Activated T-cell treated with anti-CD3 and anti-CD28 coated beads for 24 hours (primary cell): ENCODE results near the gene PTPN5.
"Not testable (repeated sequence)": the region's sequence is repeated elsewhere in the genome, so short reads cannot be mapped to it uniquely, and the experiment has no call there.

Experiments
- DNase-seq: peaks from one replicate; pipeline ENCODE4 v3.0.0-alpha.2; 2020; ENCODE audit warnings: low read depth

The PTPN5 gene

DNA sequence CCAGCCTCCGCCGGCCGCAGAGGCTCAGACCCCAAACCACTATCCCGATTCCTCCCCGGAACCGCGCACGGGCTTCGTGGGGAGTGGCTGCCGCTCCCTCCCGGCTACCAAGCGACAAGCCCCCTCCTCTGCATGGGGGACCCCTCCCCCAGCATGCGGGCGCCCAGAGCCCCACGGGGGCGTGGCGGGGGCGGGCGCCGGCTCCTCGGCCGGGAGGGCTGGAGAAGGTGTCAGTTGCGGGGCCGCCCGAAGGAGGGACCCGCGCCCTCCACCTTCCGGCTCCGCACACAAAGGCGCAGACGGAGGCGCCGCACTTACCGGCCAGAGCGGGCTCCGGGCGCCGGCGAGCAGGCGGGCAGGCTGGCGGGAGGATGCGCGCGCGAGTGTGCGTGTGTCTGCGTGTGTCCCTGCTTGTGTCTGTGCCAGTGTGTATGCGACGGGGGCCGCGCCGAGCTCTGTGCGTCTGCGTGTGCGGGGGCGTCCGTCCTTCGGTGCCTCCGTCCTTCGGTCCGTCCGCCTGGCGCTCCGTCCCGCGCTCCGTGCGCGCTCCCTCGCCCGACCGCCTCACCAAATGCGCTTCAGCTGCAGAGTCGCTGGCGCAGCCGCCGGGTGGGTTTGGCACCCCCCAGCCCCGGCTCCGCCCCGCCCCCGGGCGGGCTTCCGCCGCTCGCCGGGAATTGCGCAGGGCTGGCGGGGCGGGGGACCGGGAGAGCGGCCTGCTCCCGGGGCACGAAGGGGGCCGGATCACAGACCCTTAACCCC, at the start of gene PTPN5:
Gene PTPN5, minus strand, starts transcription at position 592 of the 762 bp plus-strand sequence. CDS start 19,840 bp downstream, outside the sequence.
- DNase-seq: no peak

DNA sequence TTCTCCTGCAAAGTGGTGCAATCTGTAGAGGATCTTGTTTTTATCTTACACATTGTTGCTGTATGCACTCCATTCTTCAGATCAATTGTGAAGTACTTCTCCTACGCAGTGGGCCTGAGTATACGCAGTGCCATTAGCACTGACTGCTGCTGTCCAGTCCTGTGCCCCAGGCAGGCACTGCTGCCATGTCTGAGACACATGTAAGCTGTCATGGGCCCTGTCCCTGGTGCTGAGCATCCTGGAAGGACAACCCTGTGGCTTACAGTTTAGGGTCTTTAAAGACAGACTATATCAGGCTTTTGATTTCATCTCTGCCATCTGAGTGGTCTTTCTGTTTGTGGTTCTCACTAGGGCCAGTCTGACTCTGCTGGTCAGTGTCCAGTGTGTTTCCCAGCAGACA, 44.8 kb upstream of the PTPN5 start:
- no peak for DNase-seq

GRCh38 chr11:18834754-18835466, 43.3 kb upstream of the PTPN5 start:
- no peak for DNase-seq

DNA sequence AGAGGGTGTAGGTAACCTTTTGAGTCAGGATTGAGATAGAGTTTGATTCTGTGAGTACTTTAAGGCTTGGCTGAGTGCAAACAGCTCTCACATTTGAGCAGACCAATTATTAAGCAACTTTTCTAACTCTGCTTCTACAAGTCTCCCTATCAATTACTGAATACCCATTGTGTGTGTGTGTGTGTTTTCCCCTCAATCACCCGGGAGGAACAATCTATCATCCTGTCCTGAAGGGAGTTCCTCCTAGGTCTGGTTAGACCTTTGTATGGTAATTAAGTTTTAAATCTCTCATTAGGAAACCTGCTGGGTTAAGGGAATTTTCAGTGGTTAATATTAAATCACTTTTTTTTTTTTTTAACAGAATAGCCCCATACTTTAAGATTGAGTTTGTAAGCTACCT, 28.6 kb upstream of the PTPN5 start:
- not testable (repeated sequence) for DNase-seq

DNA sequence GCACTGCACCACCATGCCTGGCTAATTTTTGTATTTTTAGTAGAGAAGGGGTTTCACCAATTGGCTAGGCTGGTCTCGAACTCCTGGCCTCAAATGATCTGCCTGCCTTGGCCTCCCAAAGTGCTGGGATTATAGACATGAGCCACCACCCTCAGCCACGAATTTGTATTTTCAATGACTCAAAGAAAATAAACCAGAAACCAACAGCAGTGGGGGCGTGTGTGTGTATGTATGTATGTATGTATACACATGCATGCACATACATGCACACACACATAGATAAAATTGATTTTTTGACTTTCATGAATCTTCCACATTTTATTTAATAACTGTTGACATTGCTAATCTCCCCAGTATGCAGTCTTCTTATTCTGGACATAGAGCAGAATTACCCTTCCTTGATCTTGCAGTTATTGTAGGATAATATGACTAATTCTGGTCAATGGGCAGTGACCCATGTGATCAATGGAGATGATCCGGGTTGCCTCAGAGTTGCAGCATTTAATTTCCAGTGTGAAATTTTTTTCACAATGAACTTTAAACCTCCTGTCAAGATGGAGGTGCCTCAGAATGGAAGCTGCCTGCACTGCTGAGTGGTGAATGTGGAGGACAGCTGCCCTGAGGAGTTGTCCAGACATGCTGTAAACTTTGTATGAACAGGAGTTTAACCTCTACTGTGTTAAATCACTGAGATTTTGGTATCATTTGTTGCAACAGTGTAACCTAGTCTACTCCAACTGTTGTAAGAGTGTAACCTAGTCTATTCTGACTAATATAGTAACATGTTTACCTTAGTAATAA, 12.8 kb upstream of the PTPN5 start:
- DNase-seq: no peak

DNA sequence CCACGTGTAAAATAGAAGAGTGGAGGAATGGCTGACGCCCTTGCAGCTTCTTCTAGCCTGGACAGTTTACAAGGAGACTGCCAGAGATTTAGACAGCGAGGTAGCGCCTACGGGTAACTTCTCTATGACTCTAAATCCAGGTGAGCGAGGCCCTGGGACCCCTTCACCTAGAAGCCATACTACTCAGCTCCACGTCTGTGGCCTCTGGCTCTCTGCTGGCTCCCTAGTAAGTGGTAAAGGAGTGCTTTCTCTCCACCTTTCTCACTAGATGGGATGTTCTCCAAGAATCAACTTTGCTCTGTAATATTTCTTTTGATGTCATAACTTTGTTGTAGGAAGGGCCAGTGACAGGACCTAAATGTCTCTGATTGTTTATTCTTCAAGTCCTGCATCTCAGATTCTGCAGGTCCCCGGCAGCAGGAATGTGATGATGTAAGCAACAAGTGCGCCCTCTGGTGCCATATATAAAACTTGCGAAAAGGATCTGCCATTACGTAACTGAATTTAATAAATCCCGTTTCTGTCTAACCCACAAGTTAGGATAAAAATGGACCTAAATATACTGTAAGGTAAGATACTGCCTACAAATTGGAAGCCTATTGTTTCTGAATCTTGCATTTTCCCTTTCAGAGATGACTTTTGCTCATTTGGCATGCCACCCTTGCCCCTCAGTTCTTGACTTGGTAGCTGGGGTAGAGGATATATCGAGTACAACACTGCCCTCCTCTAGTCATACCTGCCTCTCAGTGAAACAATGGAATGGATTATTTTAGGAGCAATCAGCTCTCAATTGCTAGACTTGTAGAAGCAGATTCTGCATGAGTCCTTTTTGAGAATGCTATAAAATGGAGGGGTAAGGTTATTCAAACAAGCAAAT, 11.0 kb upstream of the PTPN5 start:
- peak; percentile 27 for DNase-seq

DNA sequence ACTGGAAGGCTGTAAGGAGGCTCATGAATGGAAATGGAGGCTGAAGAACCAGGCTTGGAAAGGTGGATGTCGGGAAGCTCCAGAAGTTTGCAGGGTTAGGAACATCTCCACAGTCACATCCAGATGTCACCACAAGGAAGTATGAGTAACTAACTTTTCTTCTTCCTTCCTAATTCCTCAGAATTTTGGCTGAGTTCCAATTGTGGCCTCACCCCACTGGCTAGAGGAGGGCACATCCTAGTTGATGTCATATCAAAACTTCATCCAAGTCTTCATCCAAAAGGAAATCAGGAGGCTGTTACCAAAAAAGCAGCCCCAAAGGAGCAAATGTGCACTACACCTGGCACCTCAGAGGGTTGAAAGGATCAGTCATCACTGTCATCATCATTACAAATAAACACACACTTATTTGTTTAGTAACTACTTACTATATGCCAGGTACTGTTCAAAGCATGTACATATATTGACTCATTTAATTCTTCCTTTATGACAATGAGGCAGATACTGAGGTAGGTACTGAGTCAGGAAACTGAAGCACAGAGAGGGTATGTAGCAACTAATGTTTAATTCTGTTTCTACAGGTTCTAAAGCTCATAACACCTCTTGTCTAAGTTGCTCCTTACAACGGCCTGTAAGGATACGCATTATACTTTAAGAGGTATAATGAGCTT, 7.3 kb upstream of the PTPN5 start:
- no peak for DNase-seq

- no peak for DNase-seq
These were observed 3.4 kb upstream of the PTPN5 start for GRCh38 chr11:18794956-18795355.

- DNase-seq: no peak
These were observed 1.2 kb upstream of the PTPN5 start for GRCh38 chr11:18792827-18793226.

GRCh38 chr11:18791969-18792628, 501 bp upstream of the PTPN5 start:
- no peak for DNase-seq

DNA sequence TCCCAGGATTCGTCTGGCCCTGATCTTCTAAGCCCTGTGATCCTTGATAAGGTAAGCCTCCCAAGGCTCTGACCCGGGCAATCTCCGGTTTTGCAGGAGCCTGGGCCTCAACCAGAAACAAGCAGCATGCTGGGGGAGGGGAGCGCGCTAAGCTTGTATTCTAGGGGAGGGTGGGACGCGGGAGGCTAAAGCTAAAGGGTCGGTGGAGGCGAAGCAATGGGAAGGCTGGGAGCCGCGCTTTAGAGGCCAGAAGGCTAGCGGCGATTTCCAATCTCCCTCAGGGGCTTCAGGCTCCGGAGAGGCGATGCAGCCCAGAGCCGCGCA, 753 bp downstream of the PTPN5 start:
- no peak for DNase-seq

DNA sequence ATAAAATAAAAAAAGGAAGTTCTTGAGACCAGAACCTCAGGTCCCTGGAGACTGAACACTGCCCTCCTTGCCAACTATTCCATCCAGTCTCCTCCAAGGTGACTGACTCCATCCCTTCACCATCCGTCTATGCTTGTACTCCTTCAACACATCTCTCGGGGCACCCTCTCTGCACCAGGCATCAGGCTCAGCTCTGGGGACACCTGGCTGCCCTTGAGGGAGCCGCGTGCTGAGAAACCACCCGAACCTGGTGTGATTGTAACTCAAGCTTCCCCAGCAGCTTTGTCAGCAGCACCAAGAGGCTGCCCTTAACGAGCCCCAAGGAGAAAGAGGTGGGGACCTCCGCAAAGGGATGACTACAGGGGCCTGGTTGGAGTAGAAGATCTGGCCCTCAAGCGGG, 1.7 kb downstream of the PTPN5 start:
- DNase-seq: no peak

- no peak for DNase-seq
These were observed 6.2 kb downstream of the PTPN5 start for GRCh38 chr11:18785411-18785810.

DNA sequence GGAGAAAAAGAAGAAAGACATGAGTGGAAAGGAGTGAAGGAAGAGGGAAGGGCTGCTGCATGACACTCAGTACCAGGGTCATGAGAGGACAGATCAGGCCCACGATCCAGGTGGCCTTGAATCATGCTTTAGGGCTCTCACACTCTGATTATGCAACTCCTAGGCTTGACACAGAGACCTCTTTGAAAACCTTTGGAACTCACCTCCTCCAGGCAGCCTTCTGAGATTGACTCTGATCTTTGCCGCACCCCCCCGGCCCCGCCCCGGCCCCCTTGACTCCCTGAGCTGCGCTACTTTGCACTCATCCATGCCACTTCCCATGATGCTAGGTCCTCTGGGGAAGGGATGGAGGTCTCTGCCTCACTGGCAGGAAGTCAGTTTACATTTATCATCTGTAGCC, 10.7 kb downstream of the PTPN5 start:
- no peak for DNase-seq

- no peak for DNase-seq
These were observed 11.3 kb downstream of the PTPN5 start for GRCh38 chr11:18780329-18780728.

GRCh38 chr11:18778468-18778867, 13.1 kb downstream of the PTPN5 start:
- DNase-seq: no peak

DNA sequence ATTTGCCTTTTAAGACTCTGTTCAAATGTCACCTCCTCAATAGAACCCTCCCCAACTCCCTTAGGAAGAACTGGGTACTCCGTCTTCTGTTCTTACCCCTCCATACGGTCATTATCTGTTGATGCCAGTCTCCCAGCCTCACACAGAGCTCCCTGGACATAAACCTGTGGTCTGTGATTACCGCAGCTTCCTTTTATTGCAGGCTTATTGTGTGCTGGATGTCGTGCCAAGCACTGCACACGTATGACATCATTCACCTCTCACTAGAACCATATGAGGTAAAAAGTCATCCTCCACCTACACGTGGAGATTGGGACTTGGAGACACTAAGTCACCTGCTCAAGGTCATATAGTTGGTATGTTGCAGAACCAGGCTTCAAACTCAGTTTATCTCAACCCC, 15.3 kb downstream of the PTPN5 start:
- no peak for DNase-seq

- DNase-seq: peak; percentile 46
These were observed 15.9 kb downstream of the PTPN5 start for GRCh38 chr11:18775492-18776292.

GRCh38 chr11:18774801-18775200, 16.8 kb downstream of the PTPN5 start:
- DNase-seq: no peak

GRCh38 chr11:18773681-18774080, 17.9 kb downstream of the PTPN5 start:
- DNase-seq: no peak
